Chondrocyte (in vitro differentiated cells): ENCODE measurements around the gene EPHA6. TPM values are rescaled to one million over a fixed set of nuclear protein-coding genes. Genes with fewer than 3 reads are reported as not detected.

Source experiments
- DNase-seq: peaks from one replicate; pipeline ENCODE4 v3.0.0; 2021; ENCODE audit warnings: mixed read lengths, low spot score
- H3K27ac Mint-ChIP-seq: one replicate; pipeline ENCODE4 v1.8.0; 2021; ENCODE audit warnings: mild to moderate bottlenecking, moderate library complexity, mixed read lengths; ENCODE audit not compliant: unreplicated experiment
- H3K27me3 Mint-ChIP-seq: 2 replicates; pipeline ENCODE4 v1.8.0; 2021; ENCODE audit warnings: low read depth, mixed read lengths
- H3K36me3 Mint-ChIP-seq: 2 replicates; pipeline ENCODE4 v1.8.0; 2021; ENCODE audit warnings: low read depth, mixed read lengths
- H3K4me1 Mint-ChIP-seq: 2 replicates; pipeline ENCODE4 v1.8.0; 2021; ENCODE audit warnings: low read depth, mild to moderate bottlenecking, mixed read lengths
- H3K4me3 Mint-ChIP-seq: one replicate; pipeline ENCODE4 v1.8.0; 2021; ENCODE audit warnings: mild to moderate bottlenecking, moderate library complexity, mixed read lengths; ENCODE audit not compliant: unreplicated experiment
- H3K9me3 Mint-ChIP-seq: 2 replicates; pipeline ENCODE4 v1.8.0; 2021; ENCODE audit warnings: low read depth, mixed read lengths
- total RNA-seq: library from RNA; stranded (reverse); gene quantifications from 3 replicates; pipeline ENCODE4 v1.2.1, GENCODE V29; 2021
- TF ChIP-seq, protein P1 (sequence below): fragments of 200-600 bp; sonication (generic); IDR thresholded peaks from 2 replicates; pipeline ENCODE4 v1.5.0; 2021; ENCODE audit warnings: antibody characterized with exemption, mild to moderate bottlenecking, moderate library complexity

The EPHA6 gene
- total RNA-seq, 1 donor from 2014 or later, result 0.62 TPM

DNA sequence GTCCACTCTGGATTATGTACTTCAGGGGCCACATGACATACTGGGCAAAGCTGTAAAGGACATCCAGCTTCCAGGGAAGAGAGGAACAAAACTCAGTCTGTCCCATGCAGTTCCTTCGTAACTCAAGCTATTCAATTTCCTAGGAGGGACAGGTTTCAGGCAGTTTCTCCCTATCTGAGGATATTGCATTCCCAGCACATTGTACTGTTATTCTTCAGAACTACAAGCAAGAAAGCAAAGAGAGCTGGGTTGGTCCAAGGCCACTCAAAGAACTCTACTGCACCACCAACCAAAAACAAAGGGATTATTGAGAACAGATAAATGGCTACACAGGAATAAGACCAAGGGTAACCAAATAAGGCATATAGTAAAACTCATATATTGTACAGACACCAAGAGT is 832.5 kb downstream of the EPHA6 start:
- Mint-ChIP-seq H3K27ac (no peak overlapping the region), H3K4me1 (no peaks in the 10 kb centered on the region), H3K9me3 (no peaks in the 10 kb centered on the region), H3K27me3 (peaks cover 6% of the 10 kb centered on the region), H3K4me3 (no peak overlapping the region), H3K36me3 (no peaks in the 10 kb centered on the region)
- DNase-seq, result no peak
- TF ChIP-seq, protein P1, sequence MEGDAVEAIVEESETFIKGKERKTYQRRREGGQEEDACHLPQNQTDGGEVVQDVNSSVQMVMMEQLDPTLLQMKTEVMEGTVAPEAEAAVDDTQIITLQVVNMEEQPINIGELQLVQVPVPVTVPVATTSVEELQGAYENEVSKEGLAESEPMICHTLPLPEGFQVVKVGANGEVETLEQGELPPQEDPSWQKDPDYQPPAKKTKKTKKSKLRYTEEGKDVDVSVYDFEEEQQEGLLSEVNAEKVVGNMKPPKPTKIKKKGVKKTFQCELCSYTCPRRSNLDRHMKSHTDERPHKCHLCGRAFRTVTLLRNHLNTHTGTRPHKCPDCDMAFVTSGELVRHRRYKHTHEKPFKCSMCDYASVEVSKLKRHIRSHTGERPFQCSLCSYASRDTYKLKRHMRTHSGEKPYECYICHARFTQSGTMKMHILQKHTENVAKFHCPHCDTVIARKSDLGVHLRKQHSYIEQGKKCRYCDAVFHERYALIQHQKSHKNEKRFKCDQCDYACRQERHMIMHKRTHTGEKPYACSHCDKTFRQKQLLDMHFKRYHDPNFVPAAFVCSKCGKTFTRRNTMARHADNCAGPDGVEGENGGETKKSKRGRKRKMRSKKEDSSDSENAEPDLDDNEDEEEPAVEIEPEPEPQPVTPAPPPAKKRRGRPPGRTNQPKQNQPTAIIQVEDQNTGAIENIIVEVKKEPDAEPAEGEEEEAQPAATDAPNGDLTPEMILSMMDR, result no peak

DNA sequence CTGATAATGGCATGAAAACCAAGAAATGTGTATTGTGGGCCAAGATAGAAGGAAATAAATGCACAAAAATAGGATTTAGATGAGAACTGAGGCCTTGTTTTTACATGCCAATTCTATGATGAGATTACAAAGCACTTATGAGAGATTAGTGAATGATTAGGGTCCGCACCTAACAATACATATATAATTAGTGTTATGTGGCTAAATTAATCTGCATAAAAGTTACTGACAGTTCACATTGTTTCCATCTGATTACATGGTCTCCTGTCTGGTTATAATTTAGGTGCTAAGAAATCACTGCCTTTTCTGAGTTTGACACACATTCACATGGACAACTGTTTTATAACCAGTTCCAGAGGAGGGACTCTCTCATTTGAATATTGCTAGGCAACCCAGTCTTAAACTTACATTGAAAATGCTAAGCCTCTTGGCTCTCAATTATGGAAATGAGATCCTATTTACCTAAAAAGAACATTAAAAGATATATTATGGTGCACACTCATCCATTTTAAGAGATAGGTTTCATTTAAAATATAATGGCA is 833.1 kb downstream of the EPHA6 start:
- Mint-ChIP-seq H3K27ac (no peak overlapping the region), H3K4me1 (no peaks in the 10 kb centered on the region), H3K27me3 (peaks cover 6% of the 10 kb centered on the region), H3K9me3 (no peaks in the 10 kb centered on the region), H3K4me3 (no peak overlapping the region), H3K36me3 (no peaks in the 10 kb centered on the region)
- TF ChIP-seq, protein P1, result no peak
- no peak for DNase-seq

DNA sequence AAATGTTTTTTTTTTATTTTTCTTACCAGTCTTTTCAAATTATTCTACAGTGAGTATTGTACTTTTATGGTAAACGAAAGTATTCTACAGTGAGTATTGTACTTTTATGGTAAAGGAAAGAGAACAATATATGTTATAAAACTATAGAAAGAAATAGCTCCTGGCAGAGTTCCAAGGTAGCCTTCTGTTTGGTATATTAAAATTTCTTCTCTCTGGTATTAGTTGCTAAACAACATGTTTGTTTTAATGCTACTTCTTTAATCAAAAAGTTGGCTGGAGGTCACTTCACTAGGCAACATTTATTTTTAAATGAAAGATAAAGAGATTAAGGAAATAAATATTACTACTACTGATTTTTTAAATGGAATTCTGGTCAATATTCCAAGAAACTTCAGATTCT is 841.6 kb downstream of the EPHA6 start:
- H3K27ac Mint-ChIP-seq, result no peak overlapping the region
- TF ChIP-seq, protein P1, result no peak
- no peak overlapping the region for H3K4me3 Mint-ChIP-seq
- peaks cover 23% of the 10 kb centered on the region for H3K27me3 Mint-ChIP-seq
- no peak for DNase-seq
- no peaks in the 10 kb centered on the region for H3K4me1 Mint-ChIP-seq
- H3K36me3 Mint-ChIP-seq, result no peaks in the 10 kb centered on the region
- no peaks in the 10 kb centered on the region for H3K9me3 Mint-ChIP-seq

DNA sequence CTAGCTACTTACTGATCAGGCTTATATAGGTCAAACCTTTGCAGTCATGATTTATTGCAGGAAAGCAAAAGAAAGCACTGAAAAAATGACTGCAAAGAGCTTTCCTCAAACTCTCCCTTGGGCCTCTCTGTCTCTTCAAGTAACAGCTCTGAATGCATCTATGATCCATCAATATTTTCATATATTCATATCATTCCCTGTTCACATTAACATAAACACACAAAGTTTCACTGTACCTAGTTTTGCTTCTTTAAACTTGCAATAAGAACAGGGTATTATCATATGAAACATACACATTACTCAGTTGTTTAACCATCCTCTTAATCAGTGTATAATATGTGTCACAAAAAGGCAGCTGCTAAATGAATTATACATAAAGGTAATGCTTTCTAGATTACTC is 842.2 kb downstream of the EPHA6 start:
- Mint-ChIP-seq H3K27me3 (peaks cover 20% of the 10 kb centered on the region), H3K4me3 (no peak overlapping the region), H3K27ac (no peak overlapping the region), H3K9me3 (no peaks in the 10 kb centered on the region), H3K36me3 (no peaks in the 10 kb centered on the region), H3K4me1 (no peaks in the 10 kb centered on the region)
- no peak for DNase-seq
- TF ChIP-seq, protein P1, result no peak

DNA sequence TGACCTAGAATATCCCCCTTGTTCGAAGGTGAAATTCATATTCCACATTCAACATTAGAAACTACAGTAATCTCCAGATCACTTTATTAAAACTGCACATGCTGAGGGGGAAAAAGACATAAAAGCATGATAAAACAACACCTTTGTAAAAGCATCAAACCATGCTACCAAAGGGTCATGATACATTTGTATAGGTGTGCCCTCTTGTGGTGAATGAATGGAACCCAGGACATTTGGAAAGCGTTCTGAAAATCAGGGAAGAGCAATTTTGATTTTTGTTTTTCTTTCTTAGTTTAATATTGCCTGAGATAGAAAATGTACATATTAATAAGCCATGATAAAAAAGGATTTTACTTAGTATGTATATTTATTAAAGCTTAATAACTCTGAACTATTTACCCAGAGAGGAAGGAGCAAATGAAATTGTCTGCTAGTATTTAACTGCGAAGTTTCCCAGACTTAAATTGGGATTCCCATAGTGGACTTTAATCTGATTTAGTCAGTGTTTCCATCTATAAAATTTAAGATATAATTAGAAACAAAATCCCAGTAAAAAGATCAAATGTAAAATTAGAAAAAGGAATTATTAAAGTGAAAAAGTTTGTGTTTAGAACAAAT is 844.4 kb downstream of the EPHA6 start:
- H3K36me3 Mint-ChIP-seq, result no peaks in the 10 kb centered on the region
- no peaks in the 10 kb centered on the region for H3K4me1 Mint-ChIP-seq
- H3K27me3 Mint-ChIP-seq, result peaks cover 20% of the 10 kb centered on the region
- no peaks in the 10 kb centered on the region for H3K9me3 Mint-ChIP-seq
- no peak for DNase-seq
- no peak overlapping the region for H3K4me3 Mint-ChIP-seq
- TF ChIP-seq, protein P1, result peak; percentile 86
- H3K27ac Mint-ChIP-seq, result no peak overlapping the region
